Left renal pelvis (tissue), 4 donors: ENCODE data around the gene HOXD1. TPM values are rescaled to one million over a fixed set of nuclear protein-coding genes. Genes with fewer than 3 reads are reported as not detected.
A peak's percentile ranks its signal among the peaks of the same experiment; 100 is the strongest.

Experiments used
- DNase-seq, 4 donors: peaks; one replicate each; pipeline ENCODE4 v3.0.0-alpha.2; 2013; ENCODE audit warnings: low read depth in 4 of 4, low spot score in 3 of 4
- polyA plus RNA-seq, 4 donors: library from polyadenylated mRNA; unstranded; fragments of 120-200 nt; gene quantifications; one replicate each; pipeline ENCODE4 v1.2.1, GENCODE V29; 2013; ENCODE audit not compliant: insufficient read length in 4 of 4

HOXD1 gene
- 10 to 100 TPM in 1 of 4 donors, 1 to 10 TPM in 3; 3.1 to 13.7 (median 8.5) TPM for polyA plus RNA-seq

GRCh38 chr2:176187899-176188773 is at the start of gene HOXD1:
Gene HOXD1, plus strand, starts transcription at chr2:176188668. Its CDS starts 134 bp downstream, at chr2:176188802.
- no peak for DNase-seq

GRCh38 chr2:176138923-176139660 is 49.4 kb upstream of the HOXD1 start:
- DNase-seq: no peak

GRCh38 chr2:176139661-176140512 is 48.6 kb upstream of the HOXD1 start:
- no peak for DNase-seq

- DNase-seq: no peak
Measured at GRCh38 chr2:176140513-176141317, 47.8 kb upstream of the HOXD1 start.

GRCh38 chr2:176142281-176142680 is 46.2 kb upstream of the HOXD1 start:
- DNase-seq: no peak

GRCh38 chr2:176145085-176145969 is 43.1 kb upstream of the HOXD1 start:
- DNase-seq: no peak

GRCh38 chr2:176146101-176146500 is 42.4 kb upstream of the HOXD1 start:
- peak in 1 of 4 donors; percentile 70 for DNase-seq

GRCh38 chr2:176146645-176147044 is 41.8 kb upstream of the HOXD1 start:
- no peak for DNase-seq

GRCh38 chr2:176147210-176147799 is 41.2 kb upstream of the HOXD1 start:
- DNase-seq: no peak

GRCh38 chr2:176147800-176148496 is 40.5 kb upstream of the HOXD1 start:
- DNase-seq: no peak

- no peak for DNase-seq
Measured at GRCh38 chr2:176148751-176149421, 39.6 kb upstream of the HOXD1 start.

GRCh38 chr2:176149481-176149938 is 39.0 kb upstream of the HOXD1 start:
- DNase-seq: no peak

GRCh38 chr2:176149939-176150583 is 38.4 kb upstream of the HOXD1 start:
- DNase-seq: no peak

- no peak for DNase-seq
Measured at GRCh38 chr2:176150584-176151441, 37.7 kb upstream of the HOXD1 start.

- no peak for DNase-seq
Measured at GRCh38 chr2:176151442-176152287, 36.8 kb upstream of the HOXD1 start, which contains the start of gene HOXD4. Gene HOXD4, plus strand, starts transcription at chr2:176151550. Its CDS starts 84 bp downstream, at chr2:176151634.
